OCI-M2 (cell line): Measurements from ENCODE around the gene PITX2.
A peak's percentile ranks its signal among the peaks of the same experiment; 100 is the strongest.

ENCODE experiments used
- DNase-seq: peaks from one replicate; lab custom pipeline; 2025; ENCODE audit not compliant: unreplicated experiment; lab: John Stamatoyannopoulos, UW

The PITX2 gene

GRCh38 chr4:110622841-110623717 is at the start of gene PITX2:
Gene PITX2 (minus strand): TSS chr4:110623077. CDS start chr4:110622460, 617 bp downstream.
- DNase-seq: peak; percentile 31

- no peak for DNase-seq
These were observed 48.8 kb upstream of the PITX2 start for GRCh38 chr4:110671679-110672078.

- no peak for DNase-seq
These were observed 46.8 kb upstream of the PITX2 start for GRCh38 chr4:110669663-110670062.

DNA sequence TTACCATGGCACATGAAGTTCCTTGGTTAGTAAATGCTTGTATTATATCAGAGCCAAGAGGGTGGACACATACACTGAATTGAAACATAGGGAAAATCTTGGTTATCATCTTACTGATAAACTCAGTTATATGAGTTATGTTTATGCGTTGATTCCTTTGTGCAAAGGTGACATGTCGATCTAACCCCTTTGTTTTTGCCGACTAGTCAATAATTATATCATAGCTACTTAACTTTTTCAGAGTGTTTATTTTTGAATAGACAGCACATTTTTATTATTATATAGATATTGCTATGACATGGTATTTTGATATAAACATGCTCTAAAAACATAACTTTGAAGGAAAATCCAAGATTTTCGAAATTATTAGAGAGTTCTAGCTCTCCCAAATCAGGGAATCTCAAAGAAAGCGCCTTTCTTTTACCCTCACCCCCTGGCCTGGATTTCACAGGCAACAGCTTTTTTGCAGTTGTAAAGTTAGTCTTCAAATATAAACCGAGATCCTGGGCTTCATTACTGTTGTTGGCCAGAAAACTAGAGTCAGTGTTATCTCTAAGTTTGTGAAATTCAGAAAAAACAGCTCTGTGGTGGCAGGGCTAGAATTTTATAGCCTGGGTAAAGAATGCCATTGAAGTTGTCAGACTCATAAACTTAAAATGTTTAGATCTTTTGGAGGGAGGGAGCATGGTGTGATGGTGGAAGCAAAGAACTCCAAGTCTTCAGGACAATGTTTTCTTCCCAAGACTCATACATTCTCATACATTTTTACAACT is 45.8 kb upstream of the PITX2 start:
- DNase-seq: no peak

- no peak for DNase-seq
These were observed 44.8 kb upstream of the PITX2 start for GRCh38 chr4:110667670-110668069.

GRCh38 chr4:110666030-110666429 is 43.2 kb upstream of the PITX2 start:
- DNase-seq: no peak

GRCh38 chr4:110663738-110664444 is 41.0 kb upstream of the PITX2 start:
- no peak for DNase-seq

DNA sequence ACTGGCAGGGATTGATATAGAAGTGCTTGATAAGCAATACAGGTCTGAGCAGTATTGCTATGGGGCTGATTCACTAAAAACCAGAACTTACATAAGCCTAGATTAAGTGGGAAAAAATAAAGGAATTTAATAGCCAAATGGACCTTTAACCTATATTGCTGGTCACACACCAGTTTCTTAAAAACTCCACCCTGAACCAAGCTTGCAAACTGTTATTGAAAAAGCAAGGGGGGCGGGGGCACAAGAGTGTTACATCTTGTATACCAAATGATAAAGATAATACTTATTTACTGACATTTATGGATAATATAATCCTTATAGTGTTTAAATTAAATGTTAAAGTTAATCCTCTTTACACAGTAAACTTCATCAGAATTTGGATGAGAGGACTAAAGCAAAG is 40.3 kb upstream of the PITX2 start:
- no peak for DNase-seq

DNA sequence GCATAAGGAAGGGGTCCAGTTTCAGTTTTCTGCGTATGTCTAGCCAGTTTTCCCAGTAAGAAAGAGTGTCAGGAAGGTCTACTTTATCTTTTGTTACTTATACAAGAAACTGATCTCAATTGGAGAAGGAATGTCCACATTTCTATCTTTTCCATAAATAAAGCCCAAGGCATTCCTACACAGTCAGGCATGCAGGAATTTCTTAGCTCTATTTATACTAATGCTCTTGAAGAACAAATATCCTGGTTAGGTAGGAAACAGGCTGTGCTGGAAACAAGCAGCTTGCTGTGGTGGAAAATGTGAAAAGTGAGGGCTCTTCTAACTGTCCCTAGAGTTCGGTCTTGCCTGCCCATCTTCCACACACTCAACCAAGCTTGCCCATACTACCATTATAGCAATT is 37.9 kb upstream of the PITX2 start:
- DNase-seq: no peak

- no peak for DNase-seq
These were observed 31.4 kb upstream of the PITX2 start for GRCh38 chr4:110654254-110654635.

- no peak for DNase-seq
These were observed 30.7 kb upstream of the PITX2 start for GRCh38 chr4:110653321-110654253.

DNA sequence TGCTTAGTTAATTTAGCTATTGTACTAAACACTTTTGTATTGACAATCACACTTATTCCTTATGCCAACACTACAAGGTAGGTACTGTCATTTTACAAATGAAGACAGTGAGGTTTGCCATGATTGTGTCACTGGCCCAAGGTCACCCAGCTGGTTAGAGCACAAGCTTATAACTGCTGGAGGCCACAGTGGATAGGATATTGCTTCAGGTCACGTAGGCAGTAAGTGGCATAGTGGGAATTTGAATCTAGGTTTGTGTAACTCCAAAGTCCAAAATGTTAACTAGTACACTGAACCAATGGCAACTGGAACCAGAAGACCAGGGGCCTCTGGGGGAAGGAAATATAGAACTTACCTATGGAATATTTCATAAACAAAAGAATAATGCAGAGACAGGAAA is 21.1 kb upstream of the PITX2 start:
- DNase-seq: no peak

DNA sequence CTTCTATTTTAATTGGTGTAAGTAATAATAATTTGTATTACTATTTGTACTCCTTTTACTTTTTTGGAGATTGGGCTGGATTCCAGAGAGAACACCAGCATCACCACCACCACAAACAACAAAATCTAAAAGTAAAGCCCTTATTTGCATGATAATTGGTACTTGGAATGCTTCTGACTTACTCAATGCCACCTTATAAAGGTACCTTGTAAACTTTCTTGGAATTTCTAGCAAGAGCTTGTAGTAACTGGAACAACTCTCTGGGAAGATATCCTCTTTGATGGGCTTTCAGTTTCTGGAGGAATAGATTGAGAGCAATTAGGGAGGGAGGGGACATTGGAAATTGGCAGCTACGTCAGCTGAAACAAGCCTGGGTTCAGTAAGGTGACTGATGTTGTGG is 20.2 kb upstream of the PITX2 start:
- no peak for DNase-seq

DNA sequence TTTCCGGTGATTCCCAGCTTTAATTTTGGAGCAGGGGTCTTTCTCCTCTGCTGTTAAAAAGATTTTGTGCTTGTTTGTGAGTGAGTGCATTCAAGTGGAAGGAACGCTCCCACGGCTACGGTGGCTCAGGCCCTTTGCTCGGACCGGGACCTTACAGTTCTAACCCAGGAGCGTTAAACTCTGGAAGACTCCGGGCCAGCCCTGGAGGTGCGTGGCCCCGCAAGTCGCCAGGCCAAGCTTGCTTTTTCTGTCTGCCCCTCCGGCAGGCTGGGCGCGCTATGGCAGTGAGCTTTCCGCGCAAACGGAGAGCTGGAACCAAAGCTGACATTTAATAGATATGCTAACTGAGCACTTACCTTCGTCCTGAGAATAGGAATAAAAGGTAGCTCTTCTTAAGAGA is 18.3 kb upstream of the PITX2 start:
- no peak for DNase-seq

GRCh38 chr4:110640576-110640975 is 17.7 kb upstream of the PITX2 start:
- DNase-seq: no peak

GRCh38 chr4:110639207-110640090 is 16.6 kb upstream of the PITX2 start:
- DNase-seq: no peak

DNA sequence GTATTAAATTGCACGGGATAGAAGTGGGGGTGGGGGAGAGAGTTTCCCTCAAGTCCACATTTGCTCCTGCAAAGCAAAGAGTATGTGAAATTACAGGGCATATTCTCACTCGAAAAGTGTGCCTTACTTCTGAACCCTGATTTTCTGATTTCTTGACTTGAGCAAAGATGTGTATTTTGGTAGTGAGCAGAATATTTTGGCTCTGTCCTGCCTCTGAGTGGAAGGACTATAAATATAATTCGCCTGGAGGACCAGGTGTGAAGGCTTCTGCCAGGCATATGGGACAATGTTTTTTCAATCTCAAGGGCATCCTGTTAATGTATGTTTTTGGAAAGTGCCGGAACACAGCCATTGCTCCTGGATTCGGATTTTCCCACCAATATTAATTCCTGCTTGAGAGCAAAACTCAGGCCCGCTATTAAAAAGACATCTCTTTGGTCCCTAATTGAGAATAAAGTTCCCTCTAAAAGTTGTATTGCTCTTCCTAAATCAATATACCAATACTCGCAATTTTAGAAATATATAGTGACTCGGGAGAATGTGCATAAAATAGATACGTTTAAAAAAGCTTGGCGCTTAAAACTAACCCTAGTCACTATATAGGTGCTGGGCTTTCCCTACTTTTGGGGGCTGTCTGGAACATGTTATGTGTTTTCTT is 15.3 kb upstream of the PITX2 start:
- no peak for DNase-seq

GRCh38 chr4:110637408-110638088 is 14.7 kb upstream of the PITX2 start:
- DNase-seq: no peak
